Measurements from ENCODE around the gene MTFP1.

GRCh38 chr22:30399718-30400117 is 25.9 kb upstream of the MTFP1 start:
- TF ChIP-seq POLR2A (IDR thresholded peaks at IDR 0.05): no peak
- TF ChIP-seq, protein P1, sequence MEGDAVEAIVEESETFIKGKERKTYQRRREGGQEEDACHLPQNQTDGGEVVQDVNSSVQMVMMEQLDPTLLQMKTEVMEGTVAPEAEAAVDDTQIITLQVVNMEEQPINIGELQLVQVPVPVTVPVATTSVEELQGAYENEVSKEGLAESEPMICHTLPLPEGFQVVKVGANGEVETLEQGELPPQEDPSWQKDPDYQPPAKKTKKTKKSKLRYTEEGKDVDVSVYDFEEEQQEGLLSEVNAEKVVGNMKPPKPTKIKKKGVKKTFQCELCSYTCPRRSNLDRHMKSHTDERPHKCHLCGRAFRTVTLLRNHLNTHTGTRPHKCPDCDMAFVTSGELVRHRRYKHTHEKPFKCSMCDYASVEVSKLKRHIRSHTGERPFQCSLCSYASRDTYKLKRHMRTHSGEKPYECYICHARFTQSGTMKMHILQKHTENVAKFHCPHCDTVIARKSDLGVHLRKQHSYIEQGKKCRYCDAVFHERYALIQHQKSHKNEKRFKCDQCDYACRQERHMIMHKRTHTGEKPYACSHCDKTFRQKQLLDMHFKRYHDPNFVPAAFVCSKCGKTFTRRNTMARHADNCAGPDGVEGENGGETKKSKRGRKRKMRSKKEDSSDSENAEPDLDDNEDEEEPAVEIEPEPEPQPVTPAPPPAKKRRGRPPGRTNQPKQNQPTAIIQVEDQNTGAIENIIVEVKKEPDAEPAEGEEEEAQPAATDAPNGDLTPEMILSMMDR (IDR thresholded peaks at IDR 0.05): no peak
